ENCODE measurements around the gene MCOLN1. TPM values are rescaled to one million over a fixed set of nuclear protein-coding genes. Genes with fewer than 3 reads are reported as not detected.
A peak's percentile ranks its signal among the peaks of the same experiment; 100 is the strongest.
"Not testable (repeated sequence)": the region's sequence is repeated elsewhere in the genome, so short reads cannot be mapped to it uniquely, and the experiment has no call there.

MCOLN1 gene
- total and polyA plus RNA-seq, 8 donors = 13.0 to 76.6 (median 15.3) TPM

GRCh38 chr19:7533925-7534480 is 11.6 kb downstream of the MCOLN1 start:
- Histone ChIP-seq H3K9me3 (no peaks in the 10 kb centered on the region), H3K27me3 (no peaks in the 10 kb centered on the region), H3K4me3 (peak overlapping the region; percentile 83 to 90), H3K36me3 (peaks cover 0 to 68% of the 10 kb centered on the region in 2 donors), H3K4me1 (peaks cover 7 to 43% of the 10 kb centered on the region in 2 donors), H3K27ac (peak overlapping the region; percentile 81 to 93)
- TF ChIP-seq CTCF (IDR thresholded peaks at IDR 0.05) = no peak
- intact Hi-C loops (cut with DNase I) = no loop called here
- ATAC-seq (peak; percentile 77), DNase-seq (peak; percentile 77 to 94 (median 90))

- intact Hi-C loops (cut with DNase I) = no loop called here
- DNase-seq (peak in 3 of 4 donors; percentile 68 to 80 (median 72)), ATAC-seq (peak; percentile 55)
- H3K36me3 ChIP-seq = peaks cover 0 to 68% of the 10 kb centered on the region in 2 donors
- H3K27me3 ChIP-seq = no peaks in the 10 kb centered on the region
- peak overlapping the region; percentile 81 to 93 for H3K27ac ChIP-seq
- no peaks in the 10 kb centered on the region for H3K9me3 ChIP-seq
- peaks cover 7 to 43% of the 10 kb centered on the region in 2 donors for H3K4me1 ChIP-seq
- peak overlapping the region; percentile 83 to 90 for H3K4me3 ChIP-seq
- no peak for TF ChIP-seq CTCF (IDR thresholded peaks at IDR 0.05)
These were observed 12.2 kb downstream of the MCOLN1 start for GRCh38 chr19:7534531-7535046.

- peaks cover 0 to 68% of the 10 kb centered on the region in 2 donors for H3K36me3 ChIP-seq
- DNase-seq (peak; percentile 96 to 98 (median 97)), ATAC-seq (peak; percentile 89)
- H3K27ac ChIP-seq = peak within 1 kb of the TSS; percentile 81 to 93
- peak within 1 kb of the TSS; percentile 83 to 90 for H3K4me3 ChIP-seq
- no peak for TF ChIP-seq CTCF (IDR thresholded peaks at IDR 0.05)
- no peaks in the 10 kb centered on the region for H3K9me3 ChIP-seq
- H3K27me3 ChIP-seq = no peaks in the 10 kb centered on the region
- peaks cover 7 to 43% of the 10 kb centered on the region in 2 donors for H3K4me1 ChIP-seq
- intact Hi-C loops (cut with DNase I) = no loop called here
These were observed 12.9 kb downstream of the MCOLN1 start, which contains the start of gene PNPLA6 for GRCh38 chr19:7535047-7535997. TSS of gene PNPLA6 (plus strand) at chr19:7535717. CDS start at chr19:7535789, 72 bp downstream.

GRCh38 chr19:7535998-7536695 is 13.7 kb downstream of the MCOLN1 start:
- no peak for TF ChIP-seq CTCF (IDR thresholded peaks at IDR 0.05)
- Histone ChIP-seq H3K4me1 (peaks cover 7 to 51% of the 10 kb centered on the region in 2 donors), H3K4me3 (peak overlapping the region; percentile 83 to 90), H3K27ac (peak overlapping the region; percentile 81 to 93), H3K36me3 (peaks cover 0 to 68% of the 10 kb centered on the region in 2 donors), H3K27me3 (no peaks in the 10 kb centered on the region), H3K9me3 (no peaks in the 10 kb centered on the region)
- ATAC-seq = no peak
- no peak for DNase-seq
- intact Hi-C loops (cut with DNase I) = no loop called here

GRCh38 chr19:7538990-7539389 is 16.6 kb downstream of the MCOLN1 start:
- intact Hi-C loops (cut with DNase I); H3K4me3 ChIP-seq; ATAC-seq; H3K9me3 ChIP-seq; H3K27me3 ChIP-seq; DNase-seq; H3K27ac ChIP-seq: not testable (repeated sequence)
- Histone ChIP-seq H3K36me3 (peaks cover 0 to 74% of the 10 kb centered on the region in 2 donors), H3K4me1 (peaks cover 7 to 71% of the 10 kb centered on the region in 2 donors)
